NCI-H1417 (cell line): ENCODE results near the gene ZNF436.

ENCODE experiments used
- DNase-seq, 3 experiments: peaks; one replicate each; lab custom pipeline; 2025; lab: John Stamatoyannopoulos, UW

ZNF436 gene

GRCh38 chr1:23366598-23366997 is 3.0 kb downstream of the ZNF436 start:
- no peak for DNase-seq

GRCh38 chr1:23366146-23366545 is 3.5 kb downstream of the ZNF436 start:
- DNase-seq, result no peak

- peak in 1 of 3 experiments; percentile 23 for DNase-seq
Observed at GRCh38 chr1:23362218-23362713, 7.4 kb downstream of the ZNF436 start.

- DNase-seq, result no peak
Observed at GRCh38 chr1:23358310-23358875, 11.2 kb downstream of the ZNF436 start.

GRCh38 chr1:23357138-23357908 is 12.3 kb downstream of the ZNF436 start:
- DNase-seq, result no peak

GRCh38 chr1:23356471-23357137 is 13.0 kb downstream of the ZNF436 start:
- DNase-seq, result no peak

GRCh38 chr1:23354245-23354644 is 15.4 kb downstream of the ZNF436 start:
- DNase-seq, result no peak

- DNase-seq, result no peak
Observed at GRCh38 chr1:23352096-23352695, 17.4 kb downstream of the ZNF436 start.

GRCh38 chr1:23345920-23346319 is 23.7 kb downstream of the ZNF436 start:
- DNase-seq, result no peak

- DNase-seq, result no peak
Observed at GRCh38 chr1:23344987-23345472, 24.6 kb downstream of the ZNF436 start.

- peak; percentile 99 to 100 (median 99) for DNase-seq
Observed at GRCh38 chr1:23344111-23344986, 25.3 kb downstream of the ZNF436 start, which contains the start of gene HNRNPR. HNRNPR (minus strand) TSS chr1:23344284; CDS start chr1:23341008, 3,276 bp downstream.

- peak in 2 of 3 experiments; percentile 43 to 74 for DNase-seq
Observed at GRCh38 chr1:23343221-23344110, 26.2 kb downstream of the ZNF436 start.

- peak in 1 of 3 experiments; percentile 37 for DNase-seq
Observed at GRCh38 chr1:23341931-23342692, 27.5 kb downstream of the ZNF436 start.

GRCh38 chr1:23339632-23340031 is 30.0 kb downstream of the ZNF436 start:
- no peak for DNase-seq

- DNase-seq, result no peak
Observed at GRCh38 chr1:23337869-23338268, 31.8 kb downstream of the ZNF436 start.

GRCh38 chr1:23331713-23332112 is 37.9 kb downstream of the ZNF436 start:
- DNase-seq, result no peak

GRCh38 chr1:23330846-23331245 is 38.8 kb downstream of the ZNF436 start:
- no peak for DNase-seq

- DNase-seq, result no peak
Observed at GRCh38 chr1:23325393-23325792, 44.2 kb downstream of the ZNF436 start.

GRCh38 chr1:23322770-23323169 is 46.9 kb downstream of the ZNF436 start:
- no peak for DNase-seq
